ENCODE measurements around the gene CACNA1B.

GRCh38 chr9:138015021-138015829 is 137.6 kb downstream of the CACNA1B start:
- TF ChIP-seq YY1 (IDR thresholded peaks at IDR 0.05; ENCODE audit: insufficient read depth, insufficient read length) (no peak), SUZ12 (IDR thresholded peaks at IDR 0.05; ENCODE audit: extremely low read depth, insufficient read depth, insufficient read length) (no peak), ZNF274 (IDR thresholded peaks at IDR 0.05; ENCODE audit: low read depth, low read length) (no peak)
